PC-3 (cell line): Measurements from ENCODE around the gene TDRD1.

ENCODE experiments used
- EZH2 ChIP-seq: fragments of 300-600 bp; sonication (generic); IDR thresholded peaks from one replicate; pipeline ENCODE4 v1.6.1; 2017; ENCODE audit warnings: antibody characterized with exemption, mild to moderate bottlenecking, low read length; ENCODE audit not compliant: unreplicated experiment
- EZH2phosphoT487 ChIP-seq: fragments of 300-600 bp; sonication (generic); IDR thresholded peaks from 2 replicates; pipeline ENCODE4 v1.6.1; 2018; ENCODE audit warnings: mild to moderate bottlenecking, antibody characterized with exemption, low read length, borderline replicate concordance
- TF ChIP-seq, protein P1 (sequence below): fragments of 300-600 bp; sonication (generic); conservative IDR thresholded peaks from 2 replicates; pipeline ENCODE4 v1.5.1; 2017; ENCODE audit warnings: antibody characterized with exemption, low read depth, mild to moderate bottlenecking, low read length

DNA sequence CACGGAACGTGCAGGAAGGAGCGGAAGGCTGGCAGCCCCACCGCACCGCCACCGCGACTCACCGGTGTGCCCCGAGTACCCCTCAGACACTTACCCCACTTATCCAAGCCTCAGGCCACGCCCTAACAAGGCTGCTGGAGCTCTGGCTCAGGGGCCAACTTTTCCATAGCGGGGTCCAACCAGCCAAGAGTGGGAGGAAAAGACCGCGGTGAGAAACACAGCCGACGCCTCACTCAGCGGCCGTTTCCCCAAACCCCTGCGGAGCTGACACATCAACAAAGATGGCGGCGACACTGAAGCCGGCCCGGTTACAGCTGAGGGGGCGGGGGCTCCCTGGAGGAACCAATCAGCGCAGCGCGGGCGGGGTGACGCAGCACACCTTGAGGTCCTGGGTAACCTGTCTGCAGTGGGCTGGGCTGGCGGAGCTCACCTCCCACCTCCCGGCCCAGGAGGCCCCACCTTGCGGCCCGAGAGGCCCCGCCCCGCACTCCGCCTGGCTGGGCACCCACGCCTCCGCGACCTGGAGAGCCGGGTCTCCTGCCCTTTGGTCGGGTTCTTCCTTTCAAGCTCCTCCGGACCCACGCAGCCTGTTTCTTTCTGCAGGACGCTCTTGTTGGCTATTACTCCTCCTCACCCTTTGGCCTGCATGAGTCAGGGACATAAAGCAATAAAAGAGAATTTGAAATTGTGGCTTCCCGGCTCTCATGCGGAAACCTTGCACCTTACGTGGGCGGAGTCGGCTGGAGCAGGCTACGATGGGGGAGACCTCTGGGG is 5.0 kb upstream of the TDRD1 start, which contains the start of gene CCDC186:
- no peak for TF ChIP-seq EZH2phosphoT487
- no peak for TF ChIP-seq EZH2
- TF ChIP-seq, protein P1, sequence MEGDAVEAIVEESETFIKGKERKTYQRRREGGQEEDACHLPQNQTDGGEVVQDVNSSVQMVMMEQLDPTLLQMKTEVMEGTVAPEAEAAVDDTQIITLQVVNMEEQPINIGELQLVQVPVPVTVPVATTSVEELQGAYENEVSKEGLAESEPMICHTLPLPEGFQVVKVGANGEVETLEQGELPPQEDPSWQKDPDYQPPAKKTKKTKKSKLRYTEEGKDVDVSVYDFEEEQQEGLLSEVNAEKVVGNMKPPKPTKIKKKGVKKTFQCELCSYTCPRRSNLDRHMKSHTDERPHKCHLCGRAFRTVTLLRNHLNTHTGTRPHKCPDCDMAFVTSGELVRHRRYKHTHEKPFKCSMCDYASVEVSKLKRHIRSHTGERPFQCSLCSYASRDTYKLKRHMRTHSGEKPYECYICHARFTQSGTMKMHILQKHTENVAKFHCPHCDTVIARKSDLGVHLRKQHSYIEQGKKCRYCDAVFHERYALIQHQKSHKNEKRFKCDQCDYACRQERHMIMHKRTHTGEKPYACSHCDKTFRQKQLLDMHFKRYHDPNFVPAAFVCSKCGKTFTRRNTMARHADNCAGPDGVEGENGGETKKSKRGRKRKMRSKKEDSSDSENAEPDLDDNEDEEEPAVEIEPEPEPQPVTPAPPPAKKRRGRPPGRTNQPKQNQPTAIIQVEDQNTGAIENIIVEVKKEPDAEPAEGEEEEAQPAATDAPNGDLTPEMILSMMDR = no peak
